Neural progenitor cell (in vitro differentiated cells): Measurements from ENCODE around the gene SPECC1L. TPM values are rescaled to one million over a fixed set of nuclear protein-coding genes. Genes with fewer than 3 reads are reported as not detected.

ENCODE experiments used
- DNase-seq: peaks from one replicate; pipeline ENCODE4 v3.0.0-alpha.2; 2016; ENCODE audit warnings: low spot score
- H2AFZ ChIP-seq: fragments of 200-600 bp; sonication (generic); replicated peaks from 2 replicates; pipeline ENCODE4 v1.6.1; 2016; ENCODE audit warnings: antibody characterized with exemption
- H3F3A ChIP-seq: fragments of 200-600 bp; sonication (generic); 2 replicates; pipeline ENCODE4 v1.6.1; 2016; ENCODE audit warnings: antibody characterized with exemption, low read depth
- H3K27ac ChIP-seq: fragments of 200-600 bp; sonication (generic); 2 replicates; pipeline ENCODE4 v1.5.1; 2016; ENCODE audit warnings: mild to moderate bottlenecking
- H3K27me3 ChIP-seq: fragments of 200-600 bp; sonication (generic); 2 replicates; pipeline ENCODE4 v1.6.1; 2016; ENCODE audit warnings: mild to moderate bottlenecking, moderate library complexity
- H3K36me3 ChIP-seq: fragments of 200-600 bp; sonication (generic); 2 replicates; pipeline ENCODE4 v1.5.1; 2016
- H3K4me1 ChIP-seq: fragments of 200-600 bp; sonication (generic); 2 replicates; pipeline ENCODE4 v1.6.1; 2016; ENCODE audit warnings: mixed run types
- H3K4me2 ChIP-seq: fragments of 200-600 bp; sonication (generic); 2 replicates; pipeline ENCODE4 v1.6.1; 2016
- H3K4me3 ChIP-seq: fragments of 200-600 bp; sonication (generic); 2 replicates; pipeline ENCODE4 v1.5.1; 2016
- H3K79me2 ChIP-seq: fragments of 200-600 bp; sonication (generic); 2 replicates; pipeline ENCODE4 v1.6.1; 2016; ENCODE audit warnings: low read depth
- H3K9ac ChIP-seq: fragments of 200-600 bp; sonication (generic); 2 replicates; pipeline ENCODE4 v1.6.1; 2016
- H3K9me3 ChIP-seq: fragments of 200-600 bp; sonication (generic); 2 replicates; pipeline ENCODE4 v1.5.1; 2016; ENCODE audit warnings: low read depth
- H4K20me1 ChIP-seq: fragments of 200-600 bp; sonication (generic); 2 replicates; pipeline ENCODE4 v1.6.1; 2016; ENCODE audit warnings: low read depth
- H3K27ac Mint-ChIP-seq: 3 replicates; pipeline ENCODE4 v1.8.0; 2021; ENCODE audit warnings: mixed read lengths
- H3K27me3 Mint-ChIP-seq: 2 replicates; pipeline ENCODE4 v1.8.0; 2022; ENCODE audit warnings: low read depth, mild to moderate bottlenecking, inconsistent platforms, moderate library complexity, mixed read lengths; ENCODE audit not compliant: insufficient read depth
- H3K36me3 Mint-ChIP-seq: 3 replicates; pipeline ENCODE4 v1.8.0; 2021; ENCODE audit warnings: mixed read lengths
- H3K4me1 Mint-ChIP-seq: 3 replicates; pipeline ENCODE4 v1.8.0; 2021; ENCODE audit warnings: mixed read lengths
- H3K4me3 Mint-ChIP-seq: 3 replicates; pipeline ENCODE4 v1.8.0; 2021; ENCODE audit warnings: mild to moderate bottlenecking, moderate library complexity, mixed read lengths
- H3K9me3 Mint-ChIP-seq: 3 replicates; pipeline ENCODE4 v1.8.0; 2020; ENCODE audit warnings: mixed read lengths
- CTCF ChIP-seq: fragments of 200-600 bp; sonication (generic); IDR thresholded peaks from 2 replicates; pipeline ENCODE4 v1.5.1; 2017; ENCODE audit warnings: antibody characterized with exemption, mild to moderate bottlenecking
- EZH2 ChIP-seq: fragments of 200-600 bp; sonication (generic); IDR thresholded peaks from 2 replicates; pipeline ENCODE4 v1.6.1; 2017; ENCODE audit warnings: antibody characterized with exemption, mild to moderate bottlenecking, moderate library complexity
- EZH2phosphoT487 ChIP-seq: fragments of 200-600 bp; sonication (generic); IDR thresholded peaks from 2 replicates; pipeline ENCODE4 v1.6.1; 2017; ENCODE audit warnings: antibody characterized with exemption
- total RNA-seq: library from RNA; depleted of rRNA; stranded (reverse); fragments of >200 nt; gene quantifications from 2 replicates; pipeline ENCODE4 v1.2.3, GENCODE V29; 2015; ENCODE audit warnings: low replicate concordance

The SPECC1L gene
- total RNA-seq, result 35.8 and 48.9 TPM in 2 replicates

GRCh38 chr22:24270556-24271385 is at the start of gene SPECC1L:
TSS of gene SPECC1L (plus strand) at chr22:24270831. CDS start at chr22:24302232, 31,401 bp downstream.
- Histone ChIP-seq H3K4me3 (peak within 1 kb of the TSS; percentile 91), H3K36me3 (no peaks in the 10 kb centered on the region), H3K4me1 (peaks cover 24% of the 10 kb centered on the region), H3K4me2 (peak within 1 kb of the TSS; percentile 92), H2AFZ (peak within 1 kb of the TSS; percentile 75), H3K79me2 (peaks cover 47% of the 10 kb centered on the region), H3K9me3 (no peaks in the 10 kb centered on the region), H3K27ac (peak within 1 kb of the TSS; percentile 85), H3F3A (peaks cover 35% of the 10 kb centered on the region), H3K27me3 (no peaks in the 10 kb centered on the region), H3K9ac (peak within 1 kb of the TSS; percentile 91), H4K20me1 (peaks cover 46% of the 10 kb centered on the region)
- peaks cover 3% of the 10 kb centered on the region for H3K36me3 Mint-ChIP-seq
- H3K4me3 Mint-ChIP-seq, result peak within 1 kb of the TSS; percentile 90
- H3K27ac Mint-ChIP-seq, result peak within 1 kb of the TSS; percentile 96
- peak; percentile 97 for DNase-seq
- peaks cover 41% of the 10 kb centered on the region for H3K4me1 Mint-ChIP-seq
- no peak for TF ChIP-seq EZH2phosphoT487
- TF ChIP-seq CTCF, result peak; percentile 9
- no peak for TF ChIP-seq EZH2
- no peaks in the 10 kb centered on the region for H3K9me3 Mint-ChIP-seq
- H3K27me3 Mint-ChIP-seq, result peaks cover 9% of the 10 kb centered on the region

DNA sequence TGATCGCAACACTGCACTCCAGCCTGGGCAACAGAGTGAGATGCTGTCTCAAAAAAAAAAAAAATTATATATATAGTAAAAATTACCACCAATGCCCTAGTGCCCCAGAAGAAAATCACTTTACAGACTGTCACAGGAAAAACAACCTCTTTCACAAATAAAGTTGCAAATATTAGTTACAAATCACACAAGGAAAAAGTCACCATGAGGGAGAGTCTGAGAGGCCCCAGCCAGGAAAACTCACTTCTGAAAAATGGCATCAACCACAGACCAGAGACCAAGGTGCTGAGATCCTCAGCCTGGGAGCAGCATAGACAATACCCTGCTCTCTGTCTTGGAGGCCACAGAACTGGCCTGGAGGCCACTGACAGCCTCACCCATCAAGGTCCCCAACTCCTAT is 46.2 kb upstream of the SPECC1L start:
- Histone ChIP-seq H3K4me3 (no peak overlapping the region), H2AFZ (no peak overlapping the region), H3K9ac (no peak overlapping the region), H3K9me3 (no peaks in the 10 kb centered on the region), H3K36me3 (no peaks in the 10 kb centered on the region), H3F3A (no peaks in the 10 kb centered on the region), H3K4me2 (no peak overlapping the region), H4K20me1 (no peaks in the 10 kb centered on the region), H3K27me3 (no peaks in the 10 kb centered on the region), H3K4me1 (no peaks in the 10 kb centered on the region), H3K79me2 (no peaks in the 10 kb centered on the region), H3K27ac (no peak overlapping the region)
- TF ChIP-seq EZH2, result no peak
- Mint-ChIP-seq H3K4me1 (no peaks in the 10 kb centered on the region), H3K9me3 (peaks cover 8% of the 10 kb centered on the region), H3K27ac (no peak overlapping the region), H3K36me3 (no peaks in the 10 kb centered on the region), H3K27me3 (peaks cover 4% of the 10 kb centered on the region), H3K4me3 (no peak overlapping the region)
- no peak for DNase-seq

GRCh38 chr22:24225044-24225601 is 45.5 kb upstream of the SPECC1L start:
- no peak for TF ChIP-seq EZH2
- no peak for TF ChIP-seq EZH2phosphoT487
- TF ChIP-seq CTCF, result no peak
- no peak overlapping the region for H3K9ac ChIP-seq
- H3K27me3 Mint-ChIP-seq, result peaks cover 4% of the 10 kb centered on the region

GRCh38 chr22:24225951-24226350 is 44.7 kb upstream of the SPECC1L start:
- no peaks in the 10 kb centered on the region for H3K36me3 Mint-ChIP-seq
- H3K27ac ChIP-seq, result no peak overlapping the region
- no peaks in the 10 kb centered on the region for H4K20me1 ChIP-seq
- H3K4me3 ChIP-seq, result no peak overlapping the region
- TF ChIP-seq EZH2phosphoT487, result no peak
- TF ChIP-seq CTCF, result no peak
- TF ChIP-seq EZH2, result no peak
- peaks cover 8% of the 10 kb centered on the region for H3K9me3 Mint-ChIP-seq
- peaks cover 5% of the 10 kb centered on the region for H3K4me1 ChIP-seq
- H3K36me3 ChIP-seq, result no peaks in the 10 kb centered on the region
- no peaks in the 10 kb centered on the region for H3K9me3 ChIP-seq
- no peak for DNase-seq
- no peaks in the 10 kb centered on the region for H3K27me3 ChIP-seq
- no peak overlapping the region for H3K4me2 ChIP-seq
- H3K4me3 Mint-ChIP-seq, result no peak overlapping the region
- peaks cover 4% of the 10 kb centered on the region for H3K27me3 Mint-ChIP-seq
- H3K9ac ChIP-seq, result no peak overlapping the region
- no peak overlapping the region for H2AFZ ChIP-seq
- no peaks in the 10 kb centered on the region for H3K79me2 ChIP-seq
- no peak overlapping the region for H3K27ac Mint-ChIP-seq
- peaks cover 2% of the 10 kb centered on the region for H3K4me1 Mint-ChIP-seq
- no peaks in the 10 kb centered on the region for H3F3A ChIP-seq

More at GRCh38 chr22:24225044-24225601, 45.5 kb upstream of the SPECC1L start:
- Histone ChIP-seq H3K27me3 (no peaks in the 10 kb centered on the region), H2AFZ (no peak overlapping the region), H3K4me2 (no peak overlapping the region), H4K20me1 (no peaks in the 10 kb centered on the region), H3K79me2 (no peaks in the 10 kb centered on the region), H3K36me3 (no peaks in the 10 kb centered on the region), H3K4me1 (no peaks in the 10 kb centered on the region), H3K4me3 (no peak overlapping the region), H3K27ac (no peak overlapping the region), H3F3A (no peaks in the 10 kb centered on the region), H3K9me3 (no peaks in the 10 kb centered on the region)
- DNase-seq, result no peak
- peaks cover 8% of the 10 kb centered on the region for H3K9me3 Mint-ChIP-seq
- no peak overlapping the region for H3K4me3 Mint-ChIP-seq
- no peaks in the 10 kb centered on the region for H3K36me3 Mint-ChIP-seq
- no peak overlapping the region for H3K27ac Mint-ChIP-seq
- H3K4me1 Mint-ChIP-seq, result no peaks in the 10 kb centered on the region
